Endothelial cell of umbilical vein (primary cell): ENCODE measurements around the gene NKX3-2.

ENCODE experiments used
- EZH2 ChIP-seq: IDR thresholded peaks from 2 replicates; pipeline ENCODE4 v1.6.1; 2012; ENCODE audit warnings: borderline replicate concordance, low read depth, mild to moderate bottlenecking, moderate library complexity, low read length, inconsistent platforms; ENCODE audit not compliant: severe bottlenecking
- MYC ChIP-seq: IDR thresholded peaks from one replicate; pipeline ENCODE4 v1.6.1; 2011; ENCODE audit warnings: mild to moderate bottlenecking, low read depth, low read length
- TF ChIP-seq, protein P1 (sequence below), 2 donors: IDR thresholded peaks; 1 replicate in 1 of 2; 2 replicates in 1 of 2; pipeline ENCODE4 v1.5.1; 2011; ENCODE audit warnings: low read length in 2 of 2, mild to moderate bottlenecking in 2 of 2, moderate library complexity in 2 of 2, control low read depth in 1 of 2, inconsistent platforms in 1 of 2, low read depth in 1 of 2; ENCODE audit not compliant: insufficient read depth in 1 of 2; ENCODE audit errors: extremely low read depth in 1 of 2

DNA sequence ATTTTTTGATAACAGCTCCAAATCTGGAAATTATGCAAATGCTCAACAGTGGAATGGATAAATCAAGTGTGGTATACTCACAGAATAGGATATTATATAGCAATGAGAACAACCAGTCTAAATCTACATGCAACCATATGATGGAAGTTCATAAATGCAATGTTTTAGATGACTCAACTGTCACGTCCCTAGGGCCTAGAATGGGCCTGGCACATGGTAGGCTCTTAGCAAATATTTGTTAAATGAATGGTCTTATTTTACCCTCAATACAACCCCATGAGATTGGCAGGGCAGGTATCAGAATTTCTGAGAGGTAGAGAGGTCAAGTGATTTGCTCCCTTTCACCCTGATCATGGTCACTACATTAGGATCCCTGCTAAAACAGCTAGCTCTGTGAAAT, 14.6 kb upstream of the NKX3-2 start:
- TF ChIP-seq, protein P1, sequence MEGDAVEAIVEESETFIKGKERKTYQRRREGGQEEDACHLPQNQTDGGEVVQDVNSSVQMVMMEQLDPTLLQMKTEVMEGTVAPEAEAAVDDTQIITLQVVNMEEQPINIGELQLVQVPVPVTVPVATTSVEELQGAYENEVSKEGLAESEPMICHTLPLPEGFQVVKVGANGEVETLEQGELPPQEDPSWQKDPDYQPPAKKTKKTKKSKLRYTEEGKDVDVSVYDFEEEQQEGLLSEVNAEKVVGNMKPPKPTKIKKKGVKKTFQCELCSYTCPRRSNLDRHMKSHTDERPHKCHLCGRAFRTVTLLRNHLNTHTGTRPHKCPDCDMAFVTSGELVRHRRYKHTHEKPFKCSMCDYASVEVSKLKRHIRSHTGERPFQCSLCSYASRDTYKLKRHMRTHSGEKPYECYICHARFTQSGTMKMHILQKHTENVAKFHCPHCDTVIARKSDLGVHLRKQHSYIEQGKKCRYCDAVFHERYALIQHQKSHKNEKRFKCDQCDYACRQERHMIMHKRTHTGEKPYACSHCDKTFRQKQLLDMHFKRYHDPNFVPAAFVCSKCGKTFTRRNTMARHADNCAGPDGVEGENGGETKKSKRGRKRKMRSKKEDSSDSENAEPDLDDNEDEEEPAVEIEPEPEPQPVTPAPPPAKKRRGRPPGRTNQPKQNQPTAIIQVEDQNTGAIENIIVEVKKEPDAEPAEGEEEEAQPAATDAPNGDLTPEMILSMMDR (IDR thresholded peaks at IDR 0.05; ENCODE audit: extremely low read depth in 1 of 2, insufficient read depth in 1 of 2, low read depth in 1 of 2, low read length in 2 of 2): no peak
- TF ChIP-seq MYC (no peak), EZH2 (no peak)
